Stimulated activated CD4-positive, alpha-beta T cell treated with anti-CD3 and anti-CD28 coated beads, Interleukin-15, amount 100 ng/mL, for 24 hours (primary cell): ENCODE results near the gene BTBD19.

Experiments used
- DNase-seq: peaks from one replicate; pipeline ENCODE4 v3.0.0-alpha.2; 2020

BTBD19 gene

GRCh38 chr1:44862829-44863401 lies 54.6 kb downstream of the BTBD19 start:
- no peak for DNase-seq
